ENCODE results near the gene LIN7C.

- TF ChIP-seq CTCF (IDR thresholded peaks at IDR 0.05) (no peak), POLR2A (IDR thresholded peaks at IDR 0.05) (no peak)
Measured at GRCh38 chr11:27497911-27498310, 8.7 kb downstream of the LIN7C start.
